Psoas muscle (tissue), 8 donors: ENCODE measurements around the gene MEF2C. TPM values are rescaled to one million over a fixed set of nuclear protein-coding genes. Genes with fewer than 3 reads are reported as not detected.

Experiments used
- ATAC-seq, 4 donors: fragments of 200-7000 bp; cut with Tn5 transposase; one replicate each; pipeline ENCODE4 v1.9.1; 2020; ENCODE audit warnings: moderate library complexity in 3 of 4, mild to moderate bottlenecking in 2 of 4
- DNase-seq, 2 donors: peaks; one replicate each; pipeline ENCODE4 v3.0.0-alpha.2; 2020
- H3K27ac ChIP-seq: fragments of 200-600 bp; one replicate; pipeline ENCODE4 v1.8.0; 2022
- H3K27me3 ChIP-seq, 3 donors: fragments of 200-600 bp in 1 of 3; one replicate each; pipeline versions ENCODE4 v1.6.1 to v1.8.0; 2013 to 2022; ENCODE audit warnings: low read length in 2 of 3, mild to moderate bottlenecking in 2 of 3, moderate library complexity in 1 of 3; ENCODE audit not compliant: insufficient read depth in 3 of 3
- H3K36me3 ChIP-seq, 2 donors: fragments of 200-600 bp in 1 of 2; one replicate each; pipeline versions ENCODE4 v1.6.1 to v1.8.0; 2013 to 2022; ENCODE audit warnings: low read depth in 1 of 2, mild to moderate bottlenecking in 1 of 2, moderate library complexity in 1 of 2; ENCODE audit not compliant: insufficient read depth in 1 of 2
- H3K4me1 ChIP-seq: fragments of 200-600 bp; one replicate; pipeline ENCODE4 v1.8.0; 2022
- H3K4me3 ChIP-seq: fragments of 200-600 bp; one replicate; pipeline ENCODE4 v1.8.0; 2022; ENCODE audit warnings: mild to moderate bottlenecking
- H3K9me3 ChIP-seq: fragments of 200-600 bp; one replicate; pipeline ENCODE4 v1.8.0; 2022
- WGBS, 3 donors: extraction: QIAGEN DNeasy Blood & Tissue Kit; methylation state at CpG; one replicate each; pipeline versions ENCODE4 v1.1.6 to v1.1.7; 2013; 5-methylcytosine and 5-hydroxymethylcytosine counted together
- intact Hi-C, 2 donors: fragments of 100-400 bp; cut with DNase I; formaldehyde crosslinking; loops; one replicate each; pipeline versions ENCODE4 v1.11.0 to v1.14.2; 2022
- polyA plus RNA-seq, 3 donors: library from polyadenylated mRNA; stranded (reverse); fragments of 200-250 nt; gene quantifications; one replicate each; pipeline ENCODE4 v1.2.3, GENCODE V29; 2013
- total RNA-seq, 4 donors: library from RNA; stranded (reverse); fragmentation: NEBNext Ultra II Directional in 2 of 4; extraction: Animal tissue kit (Norgen Biotek cat#: 25700) in 2 of 4; gene quantifications; one replicate each; pipeline versions ENCODE4 v1.2.1 to v1.2.4, GENCODE V29; 2021 to 2023
- TF ChIP-seq, protein P1 (sequence below): fragments of 200-600 bp; IDR thresholded peaks from one replicate; pipeline ENCODE4 v1.8.0; 2022; ENCODE audit warnings: antibody characterized with exemption
- donor health status: healthy with polysubstance abuse.
- donor health status: DM: no; HTN: no; CAD: no; lungs with moderate emphysema.
- donor health status: Bipolar disorder and iron deficiency.
- donor health status: healthy.
- donor health status: DM: yes; HTN: yes; CAD: no.
- donor health status: DM: no; HTN: no; CAD: no.
- donor health status: DM: no; HTN: no; CAD: no.
- donor health status: DM: yes; HTN: yes; CAD: no.

Gene MEF2C
- total and polyA plus RNA-seq, 7 donors, result 9.3 to 530 (median 148) TPM

GRCh38 chr5:88854769-88855168 is 28.2 kb downstream of the MEF2C start:
- H3K9me3 ChIP-seq, result no peaks in the 10 kb centered on the region
- intact Hi-C loops, result no loop called here
- 69 to 82% (median 74%) methylated on average over 2 of the region's 2 CpGs for WGBS, 3 donors
- H3K4me3 ChIP-seq, result no peak overlapping the region
- peak overlapping the region; percentile 50 for H3K27ac ChIP-seq
- no peaks in the 10 kb centered on the region for H3K27me3 ChIP-seq
- H3K36me3 ChIP-seq, result peaks cover 0 to 29% of the 10 kb centered on the region in 2 donors
- H3K4me1 ChIP-seq, result peaks cover 28% of the 10 kb centered on the region
- ATAC-seq, result no peak
- TF ChIP-seq, protein P1, sequence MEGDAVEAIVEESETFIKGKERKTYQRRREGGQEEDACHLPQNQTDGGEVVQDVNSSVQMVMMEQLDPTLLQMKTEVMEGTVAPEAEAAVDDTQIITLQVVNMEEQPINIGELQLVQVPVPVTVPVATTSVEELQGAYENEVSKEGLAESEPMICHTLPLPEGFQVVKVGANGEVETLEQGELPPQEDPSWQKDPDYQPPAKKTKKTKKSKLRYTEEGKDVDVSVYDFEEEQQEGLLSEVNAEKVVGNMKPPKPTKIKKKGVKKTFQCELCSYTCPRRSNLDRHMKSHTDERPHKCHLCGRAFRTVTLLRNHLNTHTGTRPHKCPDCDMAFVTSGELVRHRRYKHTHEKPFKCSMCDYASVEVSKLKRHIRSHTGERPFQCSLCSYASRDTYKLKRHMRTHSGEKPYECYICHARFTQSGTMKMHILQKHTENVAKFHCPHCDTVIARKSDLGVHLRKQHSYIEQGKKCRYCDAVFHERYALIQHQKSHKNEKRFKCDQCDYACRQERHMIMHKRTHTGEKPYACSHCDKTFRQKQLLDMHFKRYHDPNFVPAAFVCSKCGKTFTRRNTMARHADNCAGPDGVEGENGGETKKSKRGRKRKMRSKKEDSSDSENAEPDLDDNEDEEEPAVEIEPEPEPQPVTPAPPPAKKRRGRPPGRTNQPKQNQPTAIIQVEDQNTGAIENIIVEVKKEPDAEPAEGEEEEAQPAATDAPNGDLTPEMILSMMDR, result no peak
- DNase-seq, result no peak

- TF ChIP-seq, protein P1, result no peak
- Histone ChIP-seq H3K27ac (peak overlapping the region; percentile 87), H3K36me3 (peaks cover 0 to 4% of the 10 kb centered on the region in 2 donors), H3K4me1 (peaks cover 72% of the 10 kb centered on the region), H3K4me3 (no peak overlapping the region), H3K9me3 (no peaks in the 10 kb centered on the region), H3K27me3 (no peaks in the 10 kb centered on the region)
- DNase-seq (no peak), ATAC-seq (no peak)
- WGBS, 3 donors, result 23 to 41% (median 30%) methylated on average over 1 of the region's 1 CpG
- intact Hi-C loops, result no loop called here
These were observed 35.6 kb downstream of the MEF2C start for GRCh38 chr5:88847420-88847819.

DNA sequence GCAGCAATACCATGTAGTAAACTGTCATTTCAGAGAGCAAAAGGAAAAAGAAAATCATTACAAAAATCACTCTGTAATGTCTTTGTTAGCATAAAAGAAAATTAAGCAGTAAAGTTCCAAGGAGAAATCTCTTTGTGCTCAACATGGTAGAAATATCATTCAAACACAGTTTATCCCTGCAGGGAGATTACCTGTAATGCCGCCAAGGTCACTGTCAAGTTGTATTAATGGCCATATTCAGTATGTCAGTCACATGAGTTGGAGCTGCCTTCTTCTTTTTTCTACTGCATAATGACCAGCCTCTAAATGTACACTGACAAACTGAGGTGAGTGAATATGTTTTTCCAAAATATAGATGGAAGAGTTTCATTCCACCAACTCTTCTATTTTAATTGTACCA is 36.5 kb downstream of the MEF2C start:
- no peaks in the 10 kb centered on the region for H3K9me3 ChIP-seq
- H3K36me3 ChIP-seq, result peaks cover 0 to 4% of the 10 kb centered on the region in 2 donors
- intact Hi-C loops, result no loop called here
- TF ChIP-seq, protein P1, result no peak
- ATAC-seq (no peak), DNase-seq (no peak)
- H3K4me1 ChIP-seq, result peaks cover 70% of the 10 kb centered on the region
- 81 to 90% (median 89%) methylated on average over 1 of the region's 1 CpG for WGBS, 3 donors
- H3K27me3 ChIP-seq, result no peaks in the 10 kb centered on the region
- H3K27ac ChIP-seq, result peak overlapping the region; percentile 87
- no peak overlapping the region for H3K4me3 ChIP-seq

- no peaks in the 10 kb centered on the region for H3K9me3 ChIP-seq
- TF ChIP-seq, protein P1, result no peak
- no peak for ATAC-seq
- intact Hi-C loops, result no loop called here
- 52 to 58% (median 55%) methylated on average over 8 of the region's 8 CpGs for WGBS, 3 donors
- peak overlapping the region; percentile 87 for H3K27ac ChIP-seq
- H3K4me1 ChIP-seq, result peaks cover 74% of the 10 kb centered on the region
- no peak overlapping the region for H3K4me3 ChIP-seq
- H3K36me3 ChIP-seq, result peaks cover 0 to 4% of the 10 kb centered on the region in 2 donors
- DNase-seq, result no peak
- no peaks in the 10 kb centered on the region for H3K27me3 ChIP-seq
These were observed 37.8 kb downstream of the MEF2C start for GRCh38 chr5:88845081-88845697.

DNA sequence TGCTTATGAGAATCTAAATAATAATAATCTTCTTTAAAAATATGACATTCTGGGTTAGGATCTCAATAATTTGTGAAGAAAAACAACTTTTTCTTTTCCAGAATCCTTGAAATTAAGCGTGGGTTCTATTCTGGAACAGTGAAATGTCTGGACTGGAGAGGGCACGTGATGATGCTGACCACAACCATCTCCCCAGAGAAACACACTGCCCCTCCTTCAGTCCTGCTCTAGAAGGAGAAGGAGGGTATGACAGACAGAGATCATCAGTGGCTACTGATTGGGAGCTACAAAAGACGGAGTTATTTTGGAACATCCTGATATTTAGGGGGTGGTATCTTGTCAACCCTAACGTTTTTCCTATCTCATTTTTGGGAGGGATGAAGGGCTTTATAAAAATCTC is 40.2 kb downstream of the MEF2C start:
- H3K36me3 ChIP-seq, result peaks cover 0 to 14% of the 10 kb centered on the region in 2 donors
- ATAC-seq (peak in 3 of 4 donors; percentile 47 to 55 (median 52)), DNase-seq (no peak)
- WGBS, 3 donors, result 52 to 74% (median 55%) methylated on average over 4 of the region's 4 CpGs
- no peak overlapping the region for H3K4me3 ChIP-seq
- TF ChIP-seq, protein P1, result no peak
- H3K27ac ChIP-seq, result peak overlapping the region; percentile 87
- intact Hi-C loops, result no loop called here
- peaks cover 83% of the 10 kb centered on the region for H3K4me1 ChIP-seq
- no peaks in the 10 kb centered on the region for H3K9me3 ChIP-seq
- no peaks in the 10 kb centered on the region for H3K27me3 ChIP-seq
